ENCODE results near the gene HOMER3. TPM values are rescaled to one million over a fixed set of nuclear protein-coding genes. Genes with fewer than 3 reads are reported as not detected.

The HOMER3 gene
- total and polyA plus RNA-seq, 10 of the 15 experiments (the other 5 are each of a cell fraction or from before 2014, with no cell fraction given) = 0.18 to 10.6 (median 0.50) TPM; not detected in 2

DNA sequence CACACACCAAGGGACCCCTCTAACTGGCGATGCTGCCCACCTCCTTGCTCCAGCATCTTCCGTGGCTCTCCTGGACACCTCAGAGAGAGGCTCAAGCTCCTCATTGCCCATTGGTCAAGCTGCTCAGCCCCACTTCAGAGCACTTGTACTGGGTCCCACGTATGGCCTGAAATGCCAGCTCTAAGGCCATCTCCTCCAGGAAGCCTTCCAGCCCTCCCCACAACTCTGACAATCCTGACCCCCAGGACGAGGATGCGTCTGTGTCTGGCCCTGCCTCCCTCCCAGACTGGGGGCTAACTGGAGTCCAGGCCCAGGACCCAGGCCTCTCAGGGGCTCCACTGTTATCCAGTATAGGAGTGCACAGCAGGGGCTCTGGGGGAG, 7.9 kb upstream of the HOMER3 start (continued):
- TF ChIP-seq, protein P1, sequence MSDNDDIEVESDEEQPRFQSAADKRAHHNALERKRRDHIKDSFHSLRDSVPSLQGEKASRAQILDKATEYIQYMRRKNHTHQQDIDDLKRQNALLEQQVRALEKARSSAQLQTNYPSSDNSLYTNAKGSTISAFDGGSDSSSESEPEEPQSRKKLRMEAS (IDR thresholded peaks at IDR 0.05; ENCODE audit: low read depth, low read length) = no peak
- no peak for TF ChIP-seq ESRRA (IDR thresholded peaks at IDR 0.05; ENCODE audit: low read length)

DNA sequence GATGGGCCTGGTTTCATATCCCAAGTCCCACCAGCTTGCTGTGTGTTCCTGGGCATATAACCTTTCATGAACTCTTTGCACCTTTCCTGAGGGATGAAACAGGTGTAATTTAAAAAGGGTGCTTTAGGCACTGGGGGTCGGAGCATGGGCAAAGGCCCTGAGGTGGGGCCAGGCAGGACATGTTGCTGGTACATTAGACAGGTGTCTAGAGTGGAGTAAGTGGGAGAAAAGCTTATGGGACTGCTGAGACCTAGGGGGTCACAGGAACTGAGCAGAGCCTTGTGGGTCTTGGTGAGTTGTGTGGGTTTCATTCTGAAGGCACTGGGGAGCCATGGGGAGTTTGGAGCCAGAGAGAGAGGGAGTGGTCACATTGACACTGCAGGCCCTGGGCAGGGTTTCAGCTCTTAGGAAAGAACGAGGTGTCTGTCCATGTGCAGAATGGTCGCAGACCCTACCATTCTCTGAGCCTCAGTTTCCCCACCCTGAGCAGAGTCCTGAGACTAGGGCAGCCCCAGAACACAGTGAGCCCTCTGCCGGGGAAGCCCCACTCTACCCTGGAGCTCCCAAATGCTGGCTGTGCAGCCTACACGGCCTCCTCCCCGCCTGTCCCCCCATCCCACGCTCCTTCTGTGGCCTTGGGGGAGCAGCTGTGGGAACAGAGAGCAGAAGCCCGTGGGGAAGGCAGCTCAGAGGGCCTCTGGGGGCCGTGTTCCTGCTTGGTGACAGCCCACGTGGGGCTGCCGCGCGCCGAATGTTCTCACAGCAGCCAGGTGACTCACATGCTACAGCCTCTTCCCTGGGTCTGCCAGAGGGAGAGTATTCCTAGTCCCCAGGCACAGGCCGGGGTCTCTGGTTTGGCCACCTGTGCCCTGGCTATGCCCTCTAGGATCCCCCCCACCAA, 7.3 kb upstream of the HOMER3 start:
- in situ Hi-C loops (cut with MboI) (no loop called here), intact Hi-C loops (cut with micrococcal nuclease; ENCODE audit: unreplicated experiment) (no loop called here)
- DNase-seq (ENCODE audit: low read depth, low spot score) (no peak), FAIRE-seq (no peak), ATAC-seq (no peak)
- Histone ChIP-seq H3K4me3 (no peak overlapping the region), H3K27me3 (replicated peaks in 1 of 2; ENCODE audit: control insufficient read depth in 2 of 2, insufficient read depth in 2 of 2, low read length in 1 of 2) (no peaks in the 10 kb centered on the region), H4K20me1 (ENCODE audit: control insufficient read depth, insufficient read depth) (no peaks in the 10 kb centered on the region), H3K4me2 (ENCODE audit: control insufficient read depth, insufficient read depth) (no peak overlapping the region), H3K9ac (ENCODE audit: control insufficient read depth, insufficient read depth, low read length) (no peak overlapping the region), H3K27ac (ENCODE audit: control insufficient read depth, insufficient read depth) (no peak overlapping the region), H3K79me2 (ENCODE audit: control insufficient read depth, insufficient read depth, low read length) (no peaks in the 10 kb centered on the region), H3K4me1 (ENCODE audit: control insufficient read depth, insufficient read depth, low read length) (peaks cover 14% of the 10 kb centered on the region), H2AFZ (ENCODE audit: control insufficient read depth, low read depth, low read length) (no peak overlapping the region), H3K36me3 (ENCODE audit: control insufficient read depth in 2 of 2, insufficient read depth in 2 of 2, low read length in 1 of 2) (no peaks in the 10 kb centered on the region), H3K9me3 (replicated peaks; ENCODE audit: control insufficient read depth, insufficient read depth, low read length) (no peaks in the 10 kb centered on the region)
- SMC1A ChIA-PET (ENCODE audit: uncharacterized antibody, unreplicated experiment) = interaction anchor here (0.6 to 0.9 kb wide), 3 partner anchors 39 to 874 kb away, joined by 3 to 4 read pairs (median 3); no protein-coding TSS in a partner anchor
- BruUV-seq (replicated peaks) = no TSS peak
- POLR2A ChIA-PET = no interaction called here
- CTCF ChIA-PET = no interaction called here
- TF ChIP-seq BCL11A (IDR thresholded peaks at IDR 0.05; ENCODE audit: low read depth, low read length) (no peak), MEF2B (IDR thresholded peaks at IDR 0.05; ENCODE audit: partially characterized antibody, poor library complexity, severe bottlenecking) (peak; percentile 68), RCOR1 (conservative IDR thresholded peaks at IDR 0.05; ENCODE audit: low read depth, low read length) (no peak), NR2F1 (conservative IDR thresholded peaks at IDR 0.05) (no peak), STAT3 (IDR thresholded peaks at IDR 0.05; ENCODE audit: low read depth, low read length) (no peak), BMI1 (IDR thresholded peaks at IDR 0.05; ENCODE audit: borderline replicate concordance) (no peak), GABPA (IDR thresholded peaks at IDR 0.05; ENCODE audit: low read depth) (no peak)
- TF ChIP-seq, protein P2, sequence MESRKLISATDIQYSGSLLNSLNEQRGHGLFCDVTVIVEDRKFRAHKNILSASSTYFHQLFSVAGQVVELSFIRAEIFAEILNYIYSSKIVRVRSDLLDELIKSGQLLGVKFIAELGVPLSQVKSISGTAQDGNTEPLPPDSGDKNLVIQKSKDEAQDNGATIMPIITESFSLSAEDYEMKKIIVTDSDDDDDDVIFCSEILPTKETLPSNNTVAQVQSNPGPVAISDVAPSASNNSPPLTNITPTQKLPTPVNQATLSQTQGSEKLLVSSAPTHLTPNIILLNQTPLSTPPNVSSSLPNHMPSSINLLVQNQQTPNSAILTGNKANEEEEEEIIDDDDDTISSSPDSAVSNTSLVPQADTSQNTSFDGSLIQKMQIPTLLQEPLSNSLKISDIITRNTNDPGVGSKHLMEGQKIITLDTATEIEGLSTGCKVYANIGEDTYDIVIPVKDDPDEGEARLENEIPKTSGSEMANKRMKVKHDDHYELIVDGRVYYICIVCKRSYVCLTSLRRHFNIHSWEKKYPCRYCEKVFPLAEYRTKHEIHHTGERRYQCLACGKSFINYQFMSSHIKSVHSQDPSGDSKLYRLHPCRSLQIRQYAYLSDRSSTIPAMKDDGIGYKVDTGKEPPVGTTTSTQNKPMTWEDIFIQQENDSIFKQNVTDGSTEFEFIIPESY (IDR thresholded peaks at IDR 0.05) = no peak
- 31% methylated on average over 13 of the region's 15 CpGs for WGBS (ENCODE audit: insufficient coverage, insufficient replicate concordance, low lambda C conversion rate, missing lambda C conversion rate)
- RAD21 ChIA-PET (ENCODE audit: unreplicated experiment) = interaction anchor here (1.4 kb wide), 1 partner anchor 11 kb away, joined by 5 read pairs; no protein-coding TSS in a partner anchor

Data from GM12878 (cell line).